SK-N-SH (cell line): Measurements from ENCODE around the gene ARFRP1.

Source experiments
- CTCF ChIP-seq: fragments of 200-600 bp; sonication (generic); IDR thresholded peaks from 2 replicates; pipeline ENCODE4 v1.6.1; 2017; ENCODE audit warnings: antibody characterized with exemption, mild to moderate bottlenecking, moderate library complexity
- EP300 ChIP-seq, 2 experiments: IDR thresholded peaks; 2 replicates each; pipeline versions ENCODE4 v1.4.0 to v1.6.1; 2012; ENCODE audit warnings: borderline replicate concordance in 1 of 2, low read depth in 1 of 2, low read length in 1 of 2
- EZH2phosphoT487 ChIP-seq: fragments of 200-600 bp; sonication (generic); IDR thresholded peaks from 2 replicates; pipeline ENCODE4 v1.6.1; 2017; ENCODE audit warnings: low read depth, mixed run types, mild to moderate bottlenecking, antibody characterized with exemption, moderate library complexity, borderline replicate concordance
- FOXM1 ChIP-seq: IDR thresholded peaks from 2 replicates; pipeline ENCODE4 v1.4.0; 2012; ENCODE audit warnings: low read depth, mild to moderate bottlenecking
- IRF3 ChIP-seq: fragments of 150-350 bp; IDR thresholded peaks from 2 replicates; pipeline ENCODE4 v1.6.1; 2016; ENCODE audit warnings: mild to moderate bottlenecking, low read depth, low read length
- MAX ChIP-seq: IDR thresholded peaks from 2 replicates; pipeline ENCODE4 v1.4.0; 2012; ENCODE audit warnings: low read depth
- MEF2A ChIP-seq: IDR thresholded peaks from 2 replicates; pipeline ENCODE4 v1.4.0; 2012; ENCODE audit warnings: low read depth, borderline replicate concordance
- POLR2AphosphoS5 ChIP-seq: IDR thresholded peaks from 2 replicates; pipeline ENCODE4 v1.6.1; 2012; ENCODE audit warnings: low read depth, low read length
- RCOR1 ChIP-seq: fragments of 150-350 bp; IDR thresholded peaks from 2 replicates; pipeline ENCODE4 v1.6.1; 2017; ENCODE audit warnings: antibody characterized with exemption, low read length
- YY1 ChIP-seq: IDR thresholded peaks from 2 replicates; pipeline ENCODE4 v1.4.0; 2012; ENCODE audit warnings: low read depth, mild to moderate bottlenecking

GRCh38 chr20:63750807-63751470 is 43.2 kb upstream of the ARFRP1 start:
- no peak for TF ChIP-seq IRF3
- TF ChIP-seq CTCF: no peak
- TF ChIP-seq FOXM1: no peak
- no peak for TF ChIP-seq EZH2phosphoT487
- no peak for TF ChIP-seq POLR2AphosphoS5
- no peak for TF ChIP-seq RCOR1
- TF ChIP-seq YY1: no peak
- no peak for TF ChIP-seq MAX
- TF ChIP-seq EP300 (IDR thresholded peaks at IDR 0.05; ENCODE audit: borderline replicate concordance in 1 of 2, low read depth in 1 of 2, low read length in 1 of 2): no peak
- TF ChIP-seq MEF2A: no peak
